HEK293 (cell line): ENCODE data around the gene OCRL.

Source experiments
- CTCF ChIA-PET: fragments of 350-600 bp; formaldehyde crosslinking; extraction: SDS; loops from one replicate; lab custom pipeline; 2021; ENCODE audit warnings: antibody characterized with exemption; lab: Yijun Ruan, JAX
- POLR2A ChIA-PET: fragments of 300-600 bp; formaldehyde crosslinking; extraction: SDS; loops from one replicate; lab custom pipeline; 2020; ENCODE audit warnings: antibody characterized with exemption, inconsistent platforms; lab: Yijun Ruan, JAX
- H3K27ac ChIP-seq: fragments of 200-500 bp; sonication (Bioruptor generic); 2 replicates; pipeline ENCODE4 v1.5.1; 2014; ENCODE audit warnings: low read depth, low read length, control low read depth, inconsistent platforms; ENCODE audit errors: extremely low read depth
- H3K36me3 ChIP-seq, 2 experiments: fragments of 200-500 bp in 1 of 2; sonication (Bioruptor generic) in 1 of 2; 1 replicate in 1 of 2; 2 replicates in 1 of 2; pipeline ENCODE4 v1.5.1; 2014 to 2017; ENCODE audit warnings: inconsistent platforms in 2 of 2, low read length in 2 of 2; ENCODE audit not compliant: control insufficient read depth in 2 of 2, insufficient read depth in 1 of 2
- H3K4me1 ChIP-seq: fragments of 200-500 bp; sonication (Bioruptor generic); 2 replicates; pipeline ENCODE4 v1.5.1; 2014; ENCODE audit warnings: mild to moderate bottlenecking, low read length, inconsistent platforms; ENCODE audit not compliant: control insufficient read depth, insufficient read depth
- H3K4me3 ChIP-seq: 2 replicates; pipeline ENCODE4 v1.5.1; 2011; ENCODE audit warnings: low read depth, mild to moderate bottlenecking, control low read depth, low read length, moderate library complexity
- H3K9me3 ChIP-seq: fragments of 200-500 bp; sonication (Bioruptor generic); 2 replicates; pipeline ENCODE4 v1.5.1; 2014; ENCODE audit warnings: low read depth, low read length, inconsistent platforms; ENCODE audit not compliant: control insufficient read depth, insufficient read depth
- HOXD13 ChIP-seq: sonication (generic); formaldehyde crosslinking; IDR thresholded peaks from 2 replicates; pipeline ENCODE4 v1.8.0; 2022; ENCODE audit warnings: missing genetic modification reagents, borderline replicate concordance
- MZF1 ChIP-seq: fragments of 450-650 bp; formaldehyde crosslinking; IDR thresholded peaks from 2 replicates; pipeline ENCODE4 v1.5.1; 2017; ENCODE audit warnings: missing biosample characterization, missing genetic modification characterization, borderline replicate concordance
- SP3 ChIP-seq: fragments of 450-650 bp; formaldehyde crosslinking; IDR thresholded peaks from 2 replicates; pipeline ENCODE4 v1.5.1; 2016; ENCODE audit warnings: missing biosample characterization, missing genetic modification characterization
- TRIM28 ChIP-seq: IDR thresholded peaks from 2 replicates; pipeline ENCODE4 v1.6.1; 2011; ENCODE audit warnings: low read length, control low read depth, borderline replicate concordance
- TSHZ1 ChIP-seq: fragments of 450-650 bp; formaldehyde crosslinking; IDR thresholded peaks from 2 replicates; pipeline ENCODE4 v1.5.1; 2016; ENCODE audit warnings: missing biosample characterization, missing genetic modification characterization, borderline replicate concordance
- ZBTB17 ChIP-seq: fragments of 450-650 bp; formaldehyde crosslinking; IDR thresholded peaks from 2 replicates; pipeline ENCODE4 v1.5.1; 2016; ENCODE audit warnings: missing biosample characterization, missing genetic modification characterization
- ZBTB7A ChIP-seq: fragments of 450-650 bp; formaldehyde crosslinking; IDR thresholded peaks from 2 replicates; pipeline ENCODE4 v1.5.1; 2016; ENCODE audit warnings: low read depth, missing biosample characterization, missing genetic modification characterization
- ZNF23 ChIP-seq: fragments of 450-650 bp; formaldehyde crosslinking; IDR thresholded peaks from 2 replicates; pipeline ENCODE4 v1.5.1; 2016; ENCODE audit warnings: missing biosample characterization, missing genetic modification characterization, borderline replicate concordance
- ZNF510 ChIP-seq: fragments of 450-650 bp; formaldehyde crosslinking; IDR thresholded peaks from 2 replicates; pipeline ENCODE4 v1.5.1; 2018; ENCODE audit warnings: mild to moderate bottlenecking, missing genetic modification characterization, missing biosample characterization; ENCODE audit not compliant: insufficient replicate concordance
- ZNF549 ChIP-seq: fragments of 450-650 bp; IDR thresholded peaks from 2 replicates; pipeline ENCODE4 v1.5.1; 2018; ENCODE audit warnings: missing biosample characterization, missing genetic modification characterization, mild to moderate bottlenecking, inconsistent platforms, moderate library complexity
- ZNF585B ChIP-seq: fragments of 450-650 bp; formaldehyde crosslinking; IDR thresholded peaks from 2 replicates; pipeline ENCODE4 v1.5.1; 2016; ENCODE audit warnings: missing biosample characterization, missing genetic modification characterization
- ZNF639 ChIP-seq: fragments of 450-650 bp; formaldehyde crosslinking; IDR thresholded peaks from 2 replicates; pipeline ENCODE4 v1.5.1; 2016; ENCODE audit warnings: missing biosample characterization, missing genetic modification characterization
- ZNF707 ChIP-seq: fragments of 450-650 bp; formaldehyde crosslinking; IDR thresholded peaks from 2 replicates; pipeline ENCODE4 v1.5.1; 2016; ENCODE audit warnings: missing biosample characterization, missing genetic modification characterization
- TF ChIP-seq, protein P1 (sequence below): fragments of 450-650 bp; formaldehyde crosslinking; IDR thresholded peaks from 2 replicates; pipeline ENCODE4 v1.5.1; 2016; ENCODE audit warnings: missing biosample characterization, missing genetic modification characterization
- TF ChIP-seq, protein P2 (sequence below): fragments of 450-650 bp; formaldehyde crosslinking; IDR thresholded peaks from 2 replicates; pipeline ENCODE4 v1.5.1; 2017; ENCODE audit warnings: missing biosample characterization, missing genetic modification characterization
- TF ChIP-seq, protein P3 (sequence below): fragments of 450-650 bp; formaldehyde crosslinking; IDR thresholded peaks from 2 replicates; pipeline ENCODE4 v1.5.1; 2016; ENCODE audit warnings: missing biosample characterization, missing genetic modification characterization

OCRL gene

GRCh38 chrX:129556806-129557315, 16.8 kb downstream of the OCRL start (continued):
- TF ChIP-seq SP3 (tag by site-specific recombination) (no peak), ZBTB17 (tag by site-specific recombination) (no peak), ZNF585B (tag by site-specific recombination) (no peak)

- POLR2A ChIA-PET, result no interaction called here
- no peak for TF ChIP-seq ZNF510
- TF ChIP-seq HOXD13, result no peak
- no peak for TF ChIP-seq ZNF639 (tag by site-specific recombination)
- TF ChIP-seq, protein P1, sequence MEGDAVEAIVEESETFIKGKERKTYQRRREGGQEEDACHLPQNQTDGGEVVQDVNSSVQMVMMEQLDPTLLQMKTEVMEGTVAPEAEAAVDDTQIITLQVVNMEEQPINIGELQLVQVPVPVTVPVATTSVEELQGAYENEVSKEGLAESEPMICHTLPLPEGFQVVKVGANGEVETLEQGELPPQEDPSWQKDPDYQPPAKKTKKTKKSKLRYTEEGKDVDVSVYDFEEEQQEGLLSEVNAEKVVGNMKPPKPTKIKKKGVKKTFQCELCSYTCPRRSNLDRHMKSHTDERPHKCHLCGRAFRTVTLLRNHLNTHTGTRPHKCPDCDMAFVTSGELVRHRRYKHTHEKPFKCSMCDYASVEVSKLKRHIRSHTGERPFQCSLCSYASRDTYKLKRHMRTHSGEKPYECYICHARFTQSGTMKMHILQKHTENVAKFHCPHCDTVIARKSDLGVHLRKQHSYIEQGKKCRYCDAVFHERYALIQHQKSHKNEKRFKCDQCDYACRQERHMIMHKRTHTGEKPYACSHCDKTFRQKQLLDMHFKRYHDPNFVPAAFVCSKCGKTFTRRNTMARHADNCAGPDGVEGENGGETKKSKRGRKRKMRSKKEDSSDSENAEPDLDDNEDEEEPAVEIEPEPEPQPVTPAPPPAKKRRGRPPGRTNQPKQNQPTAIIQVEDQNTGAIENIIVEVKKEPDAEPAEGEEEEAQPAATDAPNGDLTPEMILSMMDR (tag by site-specific recombination), result no peak
- no peak for TF ChIP-seq TSHZ1 (tag by site-specific recombination)
- no peak for TF ChIP-seq TRIM28
- TF ChIP-seq ZNF707 (tag by site-specific recombination), result no peak
- TF ChIP-seq, protein P2, sequence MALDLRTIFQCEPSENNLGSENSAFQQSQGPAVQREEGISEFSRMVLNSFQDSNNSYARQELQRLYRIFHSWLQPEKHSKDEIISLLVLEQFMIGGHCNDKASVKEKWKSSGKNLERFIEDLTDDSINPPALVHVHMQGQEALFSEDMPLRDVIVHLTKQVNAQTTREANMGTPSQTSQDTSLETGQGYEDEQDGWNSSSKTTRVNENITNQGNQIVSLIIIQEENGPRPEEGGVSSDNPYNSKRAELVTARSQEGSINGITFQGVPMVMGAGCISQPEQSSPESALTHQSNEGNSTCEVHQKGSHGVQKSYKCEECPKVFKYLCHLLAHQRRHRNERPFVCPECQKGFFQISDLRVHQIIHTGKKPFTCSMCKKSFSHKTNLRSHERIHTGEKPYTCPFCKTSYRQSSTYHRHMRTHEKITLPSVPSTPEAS, result no peak
- no peak for TF ChIP-seq ZBTB7A (tag by site-specific recombination)
- TF ChIP-seq ZNF23 (tag by site-specific recombination), result no peak
- TF ChIP-seq ZNF549 (tag by site-specific recombination), result no peak
- TF ChIP-seq, protein P3, sequence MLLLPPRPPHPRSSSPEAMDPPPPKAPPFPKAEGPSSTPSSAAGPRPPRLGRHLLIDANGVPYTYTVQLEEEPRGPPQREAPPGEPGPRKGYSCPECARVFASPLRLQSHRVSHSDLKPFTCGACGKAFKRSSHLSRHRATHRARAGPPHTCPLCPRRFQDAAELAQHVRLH (tag by site-specific recombination), result no peak
- TF ChIP-seq MZF1, result no peak
- TF ChIP-seq, all 188 proteins: peak for 0
- Histone ChIP-seq H3K27ac (no peak overlapping the region), H3K4me1 (no peaks in the 10 kb centered on the region), H3K4me3 (no peak overlapping the region), H3K36me3 (peaks cover 12 to 83% of the 10 kb centered on the region in 2 experiments), H3K9me3 (no peaks in the 10 kb centered on the region)
- CTCF ChIA-PET, result no interaction called here
Observed at GRCh38 chrX:129557844-129558480, 17.9 kb downstream of the OCRL start.
